HepG2 (cell line): Measurements from ENCODE around the gene TPRN. TPM values are rescaled to one million over a fixed set of nuclear protein-coding genes. Genes with fewer than 3 reads are reported as not detected.
A peak's percentile ranks its signal among the peaks of the same experiment; 100 is the strongest.

Experiments used
- ARNT2 ChIP-seq: sonication (generic); formaldehyde crosslinking; IDR thresholded peaks from 2 replicates; pipeline ENCODE4 v1.8.0; 2022; ENCODE audit warnings: mild to moderate bottlenecking, low read depth, missing genetic modification reagents, moderate library complexity
- CEBPB ChIP-seq: IDR thresholded peaks from 2 replicates; pipeline ENCODE4 v1.6.1; 2011; ENCODE audit warnings: low read depth, low read length, improper control_type of control experiment, borderline replicate concordance
- HNRNPL ChIP-seq: fragments of 200-400 bp; formaldehyde crosslinking; IDR thresholded peaks from 2 replicates; pipeline ENCODE4 v1.6.1; 2017; ENCODE audit warnings: mild to moderate bottlenecking, low read depth, low read length
- JUND ChIP-seq: sonication (generic); formaldehyde crosslinking; IDR thresholded peaks from 2 replicates; pipeline ENCODE4 v1.8.0; 2022; ENCODE audit warnings: mild to moderate bottlenecking, missing genetic modification reagents
- SRY ChIP-seq: sonication (generic); formaldehyde crosslinking; IDR thresholded peaks from 2 replicates; pipeline ENCODE4 v1.8.0; 2022; ENCODE audit warnings: mild to moderate bottlenecking, missing genetic modification reagents
- TBP ChIP-seq: sonication (generic); formaldehyde crosslinking; IDR thresholded peaks from 2 replicates; pipeline ENCODE4 v1.5.0; 2020; ENCODE audit warnings: missing genetic modification reagents
- YEATS2 ChIP-seq: sonication (generic); formaldehyde crosslinking; IDR thresholded peaks from 2 replicates; pipeline ENCODE4 v1.4.0; 2020; ENCODE audit warnings: missing genetic modification reagents, borderline replicate concordance
- ZKSCAN1 ChIP-seq: fragments of 150-350 bp; IDR thresholded peaks from 2 replicates; pipeline ENCODE4 v1.6.1; 2014; ENCODE audit warnings: low read length
- ZMAT3 ChIP-seq: sonication (generic); formaldehyde crosslinking; conservative IDR thresholded peaks from 2 replicates; pipeline ENCODE4 v1.7.0; 2021; ENCODE audit warnings: missing genetic modification reagents
- ZNF292 ChIP-seq: sonication (generic); formaldehyde crosslinking; IDR thresholded peaks from 2 replicates; pipeline ENCODE4 v1.8.1; 2022; ENCODE audit warnings: mild to moderate bottlenecking, low read depth, missing genetic modification reagents, borderline replicate concordance
- ZNF530 ChIP-seq: sonication (generic); formaldehyde crosslinking; IDR thresholded peaks from 2 replicates; pipeline ENCODE4 v1.5.0; 2020; ENCODE audit warnings: low read depth, mild to moderate bottlenecking, missing genetic modification reagents
- ZNF549 ChIP-seq: sonication (generic); formaldehyde crosslinking; IDR thresholded peaks from 2 replicates; pipeline ENCODE4 v1.5.0; 2020; ENCODE audit warnings: missing genetic modification reagents
- ZSCAN9 ChIP-seq: IDR thresholded peaks from 2 replicates; pipeline ENCODE4 v1.6.1; 2016; ENCODE audit warnings: borderline replicate concordance
- polyA plus RNA-seq, 8 experiments: library from polyadenylated mRNA; depleted of rRNA in 3 of 8; stranded (reverse) in 7 of 8; unstranded in 1 of 8; fragments of >200 nt; fragmentation: Illumina TruSeq in 4 of 8; extraction: Trizol in 4 of 8; gene quantifications; 2 replicates each; pipeline versions ENCODE4 v1.2.1 to v1.2.3, GENCODE V29; 2011 to 2016; ENCODE audit warnings: low read depth in 4 of 8, missing spikeins in 1 of 8, mixed read lengths in 1 of 8; ENCODE audit not compliant: insufficient read depth in 1 of 8
- total RNA-seq, 5 experiments: library from RNA; depleted of rRNA; stranded (reverse); fragments of >200 nt; fragmentation: Illumina TruSeq; extraction: Trizol; gene quantifications; 2 replicates each; pipeline ENCODE4 v1.2.3, GENCODE V29; 2016; ENCODE audit warnings: low read depth in 1 of 5
- TF ChIP-seq, protein P1 (sequence below): sonication (generic); formaldehyde crosslinking; IDR thresholded peaks from 2 replicates; pipeline ENCODE4 v1.5.1; 2020; ENCODE audit warnings: missing genetic modification reagents, mild to moderate bottlenecking, borderline replicate concordance
- TF ChIP-seq, protein P2 (sequence below): sonication (generic); formaldehyde crosslinking; IDR thresholded peaks from 2 replicates; pipeline ENCODE4 v1.5.0; 2020; ENCODE audit warnings: missing genetic modification reagents
- TF ChIP-seq, protein P3 (sequence below): IDR thresholded peaks from 2 replicates; pipeline ENCODE4 v1.6.1; 2016; ENCODE audit warnings: low read depth, missing genetic modification reagents, missing compliant biosample characterization
- TF ChIP-seq, protein P4 (sequence below): sonication (generic); formaldehyde crosslinking; IDR thresholded peaks from 2 replicates; pipeline ENCODE4 v1.5.0; 2020; ENCODE audit warnings: mild to moderate bottlenecking, missing genetic modification reagents, borderline replicate concordance

TPRN gene
- total and polyA plus RNA-seq, 2 of the 13 experiments (the other 11 are each of a cell fraction or from before 2014, with no cell fraction given) = 10.1 to 19.2 TPM

DNA sequence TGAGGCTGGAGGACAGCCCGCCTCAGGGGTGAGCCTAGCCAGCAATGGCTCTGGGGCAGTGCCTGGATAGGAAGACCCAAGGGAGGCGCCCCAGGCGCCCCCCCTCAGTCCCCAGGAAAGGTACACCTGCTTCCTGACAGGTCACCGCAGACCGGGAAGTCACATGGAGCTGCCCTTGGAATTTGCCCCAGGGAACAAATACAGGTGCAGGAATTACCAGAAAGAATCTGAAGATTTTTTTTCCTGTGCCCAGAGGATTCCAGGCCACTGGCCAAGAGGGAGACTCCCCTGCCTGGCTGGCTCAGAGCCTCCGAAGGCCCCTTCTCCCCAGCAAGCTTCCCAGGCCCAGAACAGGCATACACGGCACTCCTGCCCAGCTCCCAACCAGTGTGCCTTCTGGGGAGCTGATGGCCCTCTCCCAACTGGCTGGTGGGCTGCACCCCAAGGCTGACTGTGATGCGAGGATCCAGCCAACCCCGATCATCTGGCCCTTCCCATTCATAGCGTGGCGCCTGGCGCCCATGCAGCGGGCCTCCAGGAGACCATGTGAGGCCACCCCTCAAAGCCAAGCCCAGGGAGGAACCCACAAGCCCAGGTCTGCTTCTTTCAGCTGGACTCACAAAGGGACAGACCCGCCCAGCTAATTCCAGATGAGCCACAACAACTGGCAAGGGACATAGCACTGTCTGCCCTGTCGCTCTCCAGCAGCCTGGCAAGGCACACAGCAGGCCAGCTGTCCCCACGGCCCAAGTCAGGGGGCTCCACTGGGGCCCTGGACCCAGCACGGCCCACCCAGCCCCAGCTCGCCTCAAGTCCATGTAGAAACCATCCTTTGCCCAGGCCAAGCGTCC lies 2.3 kb downstream of the TPRN start (continued):
- TF ChIP-seq, protein P1, sequence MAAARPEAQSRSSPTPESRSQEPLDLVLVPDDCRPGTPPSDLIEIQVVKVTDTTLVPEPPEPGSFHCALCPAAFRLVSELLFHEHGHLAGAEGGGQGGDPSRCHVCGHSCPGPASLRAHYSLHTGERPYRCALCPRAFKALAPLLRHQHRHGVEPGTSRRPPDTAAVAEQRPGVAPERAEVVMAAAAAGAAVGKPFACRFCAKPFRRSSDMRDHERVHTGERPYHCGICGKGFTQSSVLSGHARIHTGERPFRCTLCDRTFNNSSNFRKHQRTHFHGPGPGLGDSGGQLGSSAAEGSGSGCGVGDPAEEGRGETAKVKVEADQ = no peak; the same call in 1 of the 2 replicates
- TF ChIP-seq SRY (CRISPR knock-in tag) (0 out of 2 replicates have a peak, but pooled peaks have one; percentile 30), ZNF549 (CRISPR knock-in tag) (no peak), ZNF530 (CRISPR knock-in tag) (no peak), TBP (CRISPR knock-in tag) (no peak), HNRNPL (no peak), JUND (CRISPR knock-in tag) (no peak), ZNF292 (CRISPR knock-in tag) (0 out of 2 replicates have a peak, but pooled peaks have one; percentile 24), ARNT2 (CRISPR knock-in tag) (no peak), ZMAT3 (CRISPR knock-in tag) (no peak), ZKSCAN1 (no peak), YEATS2 (CRISPR knock-in tag) (no peak), CEBPB (no peak), ZSCAN9 (CRISPR knock-in tag) (no peak)
- TF ChIP-seq, protein P2, sequence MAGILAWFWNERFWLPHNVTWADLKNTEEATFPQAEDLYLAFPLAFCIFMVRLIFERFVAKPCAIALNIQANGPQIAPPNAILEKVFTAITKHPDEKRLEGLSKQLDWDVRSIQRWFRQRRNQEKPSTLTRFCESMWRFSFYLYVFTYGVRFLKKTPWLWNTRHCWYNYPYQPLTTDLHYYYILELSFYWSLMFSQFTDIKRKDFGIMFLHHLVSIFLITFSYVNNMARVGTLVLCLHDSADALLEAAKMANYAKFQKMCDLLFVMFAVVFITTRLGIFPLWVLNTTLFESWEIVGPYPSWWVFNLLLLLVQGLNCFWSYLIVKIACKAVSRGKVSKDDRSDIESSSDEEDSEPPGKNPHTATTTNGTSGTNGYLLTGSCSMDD (CRISPR knock-in tag) = no peak
- TF ChIP-seq, protein P3, sequence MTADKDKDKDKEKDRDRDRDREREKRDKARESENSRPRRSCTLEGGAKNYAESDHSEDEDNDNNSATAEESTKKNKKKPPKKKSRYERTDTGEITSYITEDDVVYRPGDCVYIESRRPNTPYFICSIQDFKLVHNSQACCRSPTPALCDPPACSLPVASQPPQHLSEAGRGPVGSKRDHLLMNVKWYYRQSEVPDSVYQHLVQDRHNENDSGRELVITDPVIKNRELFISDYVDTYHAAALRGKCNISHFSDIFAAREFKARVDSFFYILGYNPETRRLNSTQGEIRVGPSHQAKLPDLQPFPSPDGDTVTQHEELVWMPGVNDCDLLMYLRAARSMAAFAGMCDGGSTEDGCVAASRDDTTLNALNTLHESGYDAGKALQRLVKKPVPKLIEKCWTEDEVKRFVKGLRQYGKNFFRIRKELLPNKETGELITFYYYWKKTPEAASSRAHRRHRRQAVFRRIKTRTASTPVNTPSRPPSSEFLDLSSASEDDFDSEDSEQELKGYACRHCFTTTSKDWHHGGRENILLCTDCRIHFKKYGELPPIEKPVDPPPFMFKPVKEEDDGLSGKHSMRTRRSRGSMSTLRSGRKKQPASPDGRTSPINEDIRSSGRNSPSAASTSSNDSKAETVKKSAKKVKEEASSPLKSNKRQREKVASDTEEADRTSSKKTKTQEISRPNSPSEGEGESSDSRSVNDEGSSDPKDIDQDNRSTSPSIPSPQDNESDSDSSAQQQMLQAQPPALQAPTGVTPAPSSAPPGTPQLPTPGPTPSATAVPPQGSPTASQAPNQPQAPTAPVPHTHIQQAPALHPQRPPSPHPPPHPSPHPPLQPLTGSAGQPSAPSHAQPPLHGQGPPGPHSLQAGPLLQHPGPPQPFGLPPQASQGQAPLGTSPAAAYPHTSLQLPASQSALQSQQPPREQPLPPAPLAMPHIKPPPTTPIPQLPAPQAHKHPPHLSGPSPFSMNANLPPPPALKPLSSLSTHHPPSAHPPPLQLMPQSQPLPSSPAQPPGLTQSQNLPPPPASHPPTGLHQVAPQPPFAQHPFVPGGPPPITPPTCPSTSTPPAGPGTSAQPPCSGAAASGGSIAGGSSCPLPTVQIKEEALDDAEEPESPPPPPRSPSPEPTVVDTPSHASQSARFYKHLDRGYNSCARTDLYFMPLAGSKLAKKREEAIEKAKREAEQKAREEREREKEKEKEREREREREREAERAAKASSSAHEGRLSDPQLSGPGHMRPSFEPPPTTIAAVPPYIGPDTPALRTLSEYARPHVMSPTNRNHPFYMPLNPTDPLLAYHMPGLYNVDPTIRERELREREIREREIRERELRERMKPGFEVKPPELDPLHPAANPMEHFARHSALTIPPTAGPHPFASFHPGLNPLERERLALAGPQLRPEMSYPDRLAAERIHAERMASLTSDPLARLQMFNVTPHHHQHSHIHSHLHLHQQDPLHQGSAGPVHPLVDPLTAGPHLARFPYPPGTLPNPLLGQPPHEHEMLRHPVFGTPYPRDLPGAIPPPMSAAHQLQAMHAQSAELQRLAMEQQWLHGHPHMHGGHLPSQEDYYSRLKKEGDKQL (CRISPR knock-in tag) = no peak
- TF ChIP-seq, protein P4, sequence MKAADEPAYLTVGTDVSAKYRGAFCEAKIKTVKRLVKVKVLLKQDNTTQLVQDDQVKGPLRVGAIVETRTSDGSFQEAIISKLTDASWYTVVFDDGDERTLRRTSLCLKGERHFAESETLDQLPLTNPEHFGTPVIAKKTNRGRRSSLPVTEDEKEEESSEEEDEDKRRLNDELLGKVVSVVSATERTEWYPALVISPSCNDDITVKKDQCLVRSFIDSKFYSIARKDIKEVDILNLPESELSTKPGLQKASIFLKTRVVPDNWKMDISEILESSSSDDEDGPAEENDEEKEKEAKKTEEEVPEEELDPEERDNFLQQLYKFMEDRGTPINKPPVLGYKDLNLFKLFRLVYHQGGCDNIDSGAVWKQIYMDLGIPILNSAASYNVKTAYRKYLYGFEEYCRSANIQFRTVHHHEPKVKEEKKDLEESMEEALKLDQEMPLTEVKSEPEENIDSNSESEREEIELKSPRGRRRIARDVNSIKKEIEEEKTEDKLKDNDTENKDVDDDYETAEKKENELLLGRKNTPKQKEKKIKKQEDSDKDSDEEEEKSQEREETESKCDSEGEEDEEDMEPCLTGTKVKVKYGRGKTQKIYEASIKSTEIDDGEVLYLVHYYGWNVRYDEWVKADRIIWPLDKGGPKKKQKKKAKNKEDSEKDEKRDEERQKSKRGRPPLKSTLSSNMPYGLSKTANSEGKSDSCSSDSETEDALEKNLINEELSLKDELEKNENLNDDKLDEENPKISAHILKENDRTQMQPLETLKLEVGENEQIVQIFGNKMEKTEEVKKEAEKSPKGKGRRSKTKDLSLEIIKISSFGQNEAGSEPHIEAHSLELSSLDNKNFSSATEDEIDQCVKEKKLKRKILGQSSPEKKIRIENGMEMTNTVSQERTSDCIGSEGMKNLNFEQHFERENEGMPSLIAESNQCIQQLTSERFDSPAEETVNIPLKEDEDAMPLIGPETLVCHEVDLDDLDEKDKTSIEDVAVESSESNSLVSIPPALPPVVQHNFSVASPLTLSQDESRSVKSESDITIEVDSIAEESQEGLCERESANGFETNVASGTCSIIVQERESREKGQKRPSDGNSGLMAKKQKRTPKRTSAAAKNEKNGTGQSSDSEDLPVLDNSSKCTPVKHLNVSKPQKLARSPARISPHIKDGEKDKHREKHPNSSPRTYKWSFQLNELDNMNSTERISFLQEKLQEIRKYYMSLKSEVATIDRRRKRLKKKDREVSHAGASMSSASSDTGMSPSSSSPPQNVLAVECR (CRISPR knock-in tag) = peak; percentile 31; the same call in 1 of the 2 replicates
